Endometrium (tissue), 2 donors: ENCODE data around the gene DOCK7.
"Not testable (repeated sequence)": the region's sequence is repeated elsewhere in the genome, so short reads cannot be mapped to it uniquely, and the experiment has no call there.

ENCODE experiments used
- FAIRE-seq: peaks from 2 replicates; lab custom pipeline; 2012; peaks lifted over from hg19 to GRCh38; lab: Jason Lieb, UNC
- donor health status: control.
- donor health status: control.

DOCK7 gene

GRCh38 chr1:62612770-62613169 is 75.4 kb downstream of the DOCK7 start:
- no peak for FAIRE-seq

- not testable (repeated sequence) for FAIRE-seq
Observed at GRCh38 chr1:62610588-62610987, 77.6 kb downstream of the DOCK7 start.

GRCh38 chr1:62608905-62609304 is 79.3 kb downstream of the DOCK7 start:
- FAIRE-seq, result no peak

GRCh38 chr1:62601457-62601856 is 86.7 kb downstream of the DOCK7 start:
- no peak for FAIRE-seq

GRCh38 chr1:62599044-62599443 is 89.1 kb downstream of the DOCK7 start:
- no peak for FAIRE-seq

GRCh38 chr1:62597281-62597680 is 90.9 kb downstream of the DOCK7 start, which contains the start of gene ANGPTL3:
Gene ANGPTL3, plus strand, starts transcription at chr1:62597520. Its CDS starts 47 bp downstream, at chr1:62597567.
- no peak for FAIRE-seq

GRCh38 chr1:62595647-62596046 is 92.5 kb downstream of the DOCK7 start:
- FAIRE-seq, result no peak

GRCh38 chr1:62593825-62594394 is 94.3 kb downstream of the DOCK7 start:
- FAIRE-seq, result no peak

GRCh38 chr1:62590970-62591368 is 97.2 kb downstream of the DOCK7 start:
- FAIRE-seq, result no peak

- FAIRE-seq, result no peak
Observed at GRCh38 chr1:62590255-62590969, 97.8 kb downstream of the DOCK7 start.

- FAIRE-seq, result no peak
Observed at GRCh38 chr1:62589321-62589720, 98.9 kb downstream of the DOCK7 start.

GRCh38 chr1:62588000-62588399 is 100.2 kb downstream of the DOCK7 start:
- FAIRE-seq, result no peak

GRCh38 chr1:62585469-62586155 is 102.6 kb downstream of the DOCK7 start:
- FAIRE-seq, result no peak

GRCh38 chr1:62573675-62574074 is 114.5 kb downstream of the DOCK7 start:
- no peak for FAIRE-seq

- FAIRE-seq, result no peak
Observed at GRCh38 chr1:62572476-62572875, 115.7 kb downstream of the DOCK7 start.

- not testable (repeated sequence) for FAIRE-seq
Observed at GRCh38 chr1:62571517-62571916, 116.7 kb downstream of the DOCK7 start.

GRCh38 chr1:62567926-62568325 is 120.3 kb downstream of the DOCK7 start:
- FAIRE-seq, result not testable (repeated sequence)

- FAIRE-seq, result not testable (repeated sequence)
Observed at GRCh38 chr1:62567182-62567581, 121.0 kb downstream of the DOCK7 start.

GRCh38 chr1:62561306-62561705 is 126.9 kb downstream of the DOCK7 start:
- peak; percentile 35 for FAIRE-seq

- FAIRE-seq, result no peak
Observed at GRCh38 chr1:62544570-62544969, 143.6 kb downstream of the DOCK7 start.

GRCh38 chr1:62541048-62541447 is 147.1 kb downstream of the DOCK7 start:
- no peak for FAIRE-seq

GRCh38 chr1:62539028-62539447 is 149.1 kb downstream of the DOCK7 start:
- no peak for FAIRE-seq

GRCh38 chr1:62536865-62537264 is 151.3 kb downstream of the DOCK7 start:
- FAIRE-seq, result no peak
